K562 treated with DMSO at 1 percent for 4 hours (cell line): ENCODE results near the gene EHBP1. TPM values are rescaled to one million over a fixed set of nuclear protein-coding genes. Genes with fewer than 3 reads are reported as not detected.

Source experiments
- total RNA-seq: library from RNA; unstranded; fragments of 300-600 nt; gene quantifications from 2 replicates; pipeline ENCODE4 v1.2.3, GENCODE V29; 2022; ENCODE audit not compliant: insufficient read depth

The EHBP1 gene
- total RNA-seq: 32.5 and 34.8 TPM in 2 replicates

GRCh38 chr2:62705007-62705829 is at the start of gene EHBP1:
Gene EHBP1 (plus strand): TSS chr2:62705713. CDS start chr2:62707192, 1,479 bp downstream.

GRCh38 chr2:63050334-63051041 is 345.0 kb downstream of the EHBP1 start, which contains the start of gene OTX1:
Gene OTX1 (plus strand): TSS chr2:63050830. CDS start chr2:63052991, 2,161 bp downstream.

Other genes starting within 250 kb of the EHBP1 start
- gene TMEM17, start 199.5 kb upstream of the EHBP1 start, total RNA-seq: not detected in 2 replicates